ENCODE results near the gene CKMT2. TPM values are rescaled to one million over a fixed set of nuclear protein-coding genes. Genes with fewer than 3 reads are reported as not detected.

Gene CKMT2
- total RNA-seq, 4 donors from 2014 or later: 2.5 to 12.3 (median 6.5) TPM

DNA sequence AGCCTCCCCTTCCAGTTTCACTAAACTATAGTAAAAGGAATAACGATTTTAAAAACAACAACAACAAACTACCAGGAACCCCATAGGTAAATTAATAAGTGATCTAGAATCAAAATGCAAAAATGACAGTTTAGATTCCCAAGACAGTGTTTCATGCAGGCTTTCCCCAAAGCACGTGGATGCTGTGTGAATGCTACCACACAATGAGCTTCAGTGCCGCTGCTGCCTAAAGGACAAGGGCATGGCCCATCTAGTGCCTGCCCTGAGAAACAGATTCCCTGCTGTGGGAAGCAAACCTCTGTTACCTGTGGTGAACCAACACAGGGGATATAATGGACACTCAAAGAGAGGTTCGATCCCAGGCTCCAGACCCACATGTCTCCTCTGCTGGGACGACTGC lies 23.7 kb upstream of the CKMT2 start:
- Histone ChIP-seq H3K27ac (no peak overlapping the region), H3K4me1 (no peaks in the 10 kb centered on the region), H3K9me3 (no peaks in the 10 kb centered on the region), H3K4me3 (no peak overlapping the region), H3K27me3 (no peaks in the 10 kb centered on the region), H3K36me3 (no peaks in the 10 kb centered on the region)
- DNase-seq (ENCODE audit: low spot score in 2 of 2): no peak
- WGBS: 90% methylated on average over 5 of the region's 5 CpGs
- no peak for TF ChIP-seq POLR2AphosphoS5 (IDR thresholded peaks at IDR 0.05)
- TF ChIP-seq POLR2A (IDR thresholded peaks at IDR 0.05): no peak
- TF ChIP-seq, protein P1, sequence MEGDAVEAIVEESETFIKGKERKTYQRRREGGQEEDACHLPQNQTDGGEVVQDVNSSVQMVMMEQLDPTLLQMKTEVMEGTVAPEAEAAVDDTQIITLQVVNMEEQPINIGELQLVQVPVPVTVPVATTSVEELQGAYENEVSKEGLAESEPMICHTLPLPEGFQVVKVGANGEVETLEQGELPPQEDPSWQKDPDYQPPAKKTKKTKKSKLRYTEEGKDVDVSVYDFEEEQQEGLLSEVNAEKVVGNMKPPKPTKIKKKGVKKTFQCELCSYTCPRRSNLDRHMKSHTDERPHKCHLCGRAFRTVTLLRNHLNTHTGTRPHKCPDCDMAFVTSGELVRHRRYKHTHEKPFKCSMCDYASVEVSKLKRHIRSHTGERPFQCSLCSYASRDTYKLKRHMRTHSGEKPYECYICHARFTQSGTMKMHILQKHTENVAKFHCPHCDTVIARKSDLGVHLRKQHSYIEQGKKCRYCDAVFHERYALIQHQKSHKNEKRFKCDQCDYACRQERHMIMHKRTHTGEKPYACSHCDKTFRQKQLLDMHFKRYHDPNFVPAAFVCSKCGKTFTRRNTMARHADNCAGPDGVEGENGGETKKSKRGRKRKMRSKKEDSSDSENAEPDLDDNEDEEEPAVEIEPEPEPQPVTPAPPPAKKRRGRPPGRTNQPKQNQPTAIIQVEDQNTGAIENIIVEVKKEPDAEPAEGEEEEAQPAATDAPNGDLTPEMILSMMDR (IDR thresholded peaks at IDR 0.05): no peak
- no peak for TF ChIP-seq EP300 (IDR thresholded peaks at IDR 0.05)

DNA sequence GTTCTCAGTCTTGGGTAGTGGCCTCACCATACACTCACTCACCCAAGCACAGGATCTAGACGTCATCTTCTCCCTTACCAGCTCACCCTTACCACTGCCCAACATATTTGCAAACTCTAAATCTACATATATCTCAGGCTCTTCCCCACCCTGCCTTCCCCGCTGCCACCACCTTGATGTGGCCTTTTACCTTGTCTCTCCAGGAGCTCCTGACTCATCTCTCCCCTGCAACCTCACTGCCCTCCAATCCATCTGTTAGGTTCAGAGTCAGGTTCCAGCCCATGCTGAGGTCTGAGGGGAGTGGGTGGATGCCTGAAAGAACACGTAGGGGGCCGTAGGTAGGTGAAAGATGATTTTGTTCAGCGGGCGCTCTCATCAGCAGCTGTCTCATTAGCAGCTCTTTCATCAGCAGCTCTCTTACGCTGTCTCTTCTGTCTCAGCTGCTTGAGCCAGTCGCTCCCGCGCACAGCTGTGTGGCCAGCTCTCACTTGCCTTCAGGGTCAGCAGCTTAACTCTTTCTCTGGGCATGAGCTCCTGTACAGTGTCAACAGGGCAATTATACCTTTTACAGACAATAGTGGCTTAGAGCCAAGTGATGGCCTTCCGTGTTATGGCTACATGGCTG lies 23.1 kb upstream of the CKMT2 start:
- H3K36me3 ChIP-seq: no peaks in the 10 kb centered on the region
- no peaks in the 10 kb centered on the region for H3K4me1 ChIP-seq
- DNase-seq (ENCODE audit: low spot score in 2 of 2): no peak
- WGBS: 94% methylated on average over 11 of the region's 11 CpGs
- no peaks in the 10 kb centered on the region for H3K9me3 ChIP-seq
- no peak overlapping the region for H3K27ac ChIP-seq
- no peaks in the 10 kb centered on the region for H3K27me3 ChIP-seq
- H3K4me3 ChIP-seq: no peak overlapping the region
- TF ChIP-seq POLR2AphosphoS5 (IDR thresholded peaks at IDR 0.05): no peak
- no peak for TF ChIP-seq EP300 (IDR thresholded peaks at IDR 0.05)
- no peak for TF ChIP-seq POLR2A (IDR thresholded peaks at IDR 0.05)

DNA sequence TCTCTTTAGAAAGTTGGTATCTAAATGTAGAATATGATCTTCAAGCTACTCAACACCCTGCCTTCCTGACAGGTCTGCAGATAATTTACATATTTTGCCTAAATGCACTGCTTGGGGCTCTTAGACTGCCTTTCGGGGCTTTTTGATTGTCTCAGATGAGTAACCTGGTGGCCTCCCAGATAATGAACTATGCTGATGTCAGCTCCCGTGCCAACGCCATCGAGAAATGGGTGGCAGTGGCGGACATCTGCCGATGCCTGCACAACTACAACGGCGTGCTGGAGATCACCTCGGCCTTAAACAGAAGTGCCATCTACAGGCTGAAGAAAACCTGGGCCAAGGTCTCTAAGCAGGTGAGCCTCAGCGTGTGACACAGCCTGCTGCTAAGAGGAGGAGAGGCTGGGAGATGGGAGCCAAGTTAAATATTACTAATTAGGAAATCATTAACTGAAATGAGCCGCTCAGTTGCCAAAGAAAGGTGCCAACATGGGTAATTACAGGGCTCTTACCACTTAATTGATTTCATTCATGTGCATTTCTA lies 20.8 kb upstream of the CKMT2 start:
- WGBS: 93% methylated on average over 11 of the region's 11 CpGs
- Histone ChIP-seq H3K9me3 (no peaks in the 10 kb centered on the region), H3K36me3 (no peaks in the 10 kb centered on the region), H3K27me3 (no peaks in the 10 kb centered on the region), H3K4me3 (no peak overlapping the region), H3K27ac (no peak overlapping the region), H3K4me1 (no peaks in the 10 kb centered on the region)
- TF ChIP-seq POLR2AphosphoS5 (IDR thresholded peaks at IDR 0.05) (no peak), EP300 (IDR thresholded peaks at IDR 0.05) (no peak), POLR2A (IDR thresholded peaks at IDR 0.05) (no peak)
- TF ChIP-seq, protein P1 (IDR thresholded peaks at IDR 0.05): no peak
- DNase-seq (ENCODE audit: low spot score in 2 of 2): no peak

DNA sequence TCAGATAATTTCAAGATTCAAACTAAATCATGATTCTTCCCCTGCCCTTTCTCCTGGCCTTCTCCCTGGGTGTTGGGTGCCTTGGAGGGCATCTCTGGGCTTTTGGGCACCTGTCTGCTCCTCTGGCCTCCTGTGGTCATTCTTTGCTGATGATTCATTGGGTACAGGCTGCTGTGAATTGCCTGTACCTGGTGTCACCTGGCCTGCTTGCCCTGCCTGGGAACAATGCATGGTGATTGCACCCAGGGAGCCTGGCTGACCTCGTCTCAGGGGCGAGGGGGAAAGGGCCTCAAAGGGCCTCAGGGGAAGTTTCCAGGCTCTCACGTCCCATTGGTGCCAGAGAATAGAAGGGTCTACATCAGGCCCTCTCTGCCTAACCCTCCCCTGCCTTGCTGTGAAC lies 20.1 kb upstream of the CKMT2 start:
- Histone ChIP-seq H3K4me3 (no peak overlapping the region), H3K9me3 (no peaks in the 10 kb centered on the region), H3K36me3 (no peaks in the 10 kb centered on the region), H3K4me1 (no peaks in the 10 kb centered on the region), H3K27me3 (no peaks in the 10 kb centered on the region), H3K27ac (no peak overlapping the region)
- WGBS: 79% methylated on average over 3 of the region's 3 CpGs
- no peak for DNase-seq (ENCODE audit: low spot score in 2 of 2)
- TF ChIP-seq, protein P1 (IDR thresholded peaks at IDR 0.05): no peak
- TF ChIP-seq POLR2A (IDR thresholded peaks at IDR 0.05): no peak
- TF ChIP-seq EP300 (IDR thresholded peaks at IDR 0.05): no peak
- no peak for TF ChIP-seq POLR2AphosphoS5 (IDR thresholded peaks at IDR 0.05)

DNA sequence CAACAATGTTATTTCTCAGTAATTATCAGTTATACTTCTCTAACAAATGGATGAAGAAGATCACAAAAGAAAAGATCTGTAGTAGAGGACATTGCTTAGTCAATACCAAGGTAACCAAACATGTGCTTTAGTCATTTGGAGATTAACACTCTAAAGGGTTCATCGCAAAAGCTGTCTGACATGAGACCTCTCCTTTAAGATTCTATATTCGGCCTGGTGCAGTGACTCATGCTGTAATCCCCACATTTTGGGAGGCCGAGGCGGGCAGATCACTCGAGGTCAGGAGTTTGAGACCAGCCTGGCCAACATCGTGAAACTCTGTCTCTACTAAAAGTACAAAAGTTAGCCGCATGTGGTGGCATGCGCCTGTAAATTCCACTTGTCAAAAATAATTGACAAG lies 18.3 kb upstream of the CKMT2 start:
- DNase-seq (ENCODE audit: low spot score in 2 of 2): no peak
- Histone ChIP-seq H3K4me1 (no peaks in the 10 kb centered on the region), H3K4me3 (no peak overlapping the region), H3K27me3 (no peaks in the 10 kb centered on the region), H3K9me3 (no peaks in the 10 kb centered on the region), H3K36me3 (no peaks in the 10 kb centered on the region), H3K27ac (no peak overlapping the region)
- WGBS: 86% methylated on average over 8 of the region's 8 CpGs
- TF ChIP-seq POLR2AphosphoS5 (IDR thresholded peaks at IDR 0.05) (no peak), EP300 (IDR thresholded peaks at IDR 0.05) (no peak), POLR2A (IDR thresholded peaks at IDR 0.05) (no peak)
- TF ChIP-seq, protein P1 (IDR thresholded peaks at IDR 0.05): no peak

All from suprapubic skin (tissue), 4 donors.